Breast epithelium (tissue), 4 donors: ENCODE measurements around the gene STK31. TPM values are rescaled to one million over a fixed set of nuclear protein-coding genes. Genes with fewer than 3 reads are reported as not detected.
A peak's percentile ranks its signal among the peaks of the same experiment; 100 is the strongest.

Source experiments
- DNase-seq, 2 donors: peaks; one replicate each; pipeline ENCODE4 v3.0.0-alpha.2; 2019; ENCODE audit warnings: low spot score in 2 of 2
- H3K27ac ChIP-seq, 2 donors: fragments of 200-600 bp; sonication (generic) in 1 of 2; one replicate each; pipeline ENCODE4 v1.5.1; 2016 to 2019; ENCODE audit warnings: mild to moderate bottlenecking in 1 of 2
- H3K27me3 ChIP-seq, 2 donors: fragments of 200-600 bp; sonication (generic) in 1 of 2; one replicate each; pipeline versions ENCODE4 v1.5.1 to v1.6.0; 2017 to 2019; ENCODE audit warnings: control low read depth in 1 of 2, mild to moderate bottlenecking in 1 of 2
- H3K36me3 ChIP-seq: fragments of 200-600 bp; one replicate; pipeline ENCODE4 v1.5.1; 2019
- H3K4me1 ChIP-seq, 2 donors: fragments of 200-600 bp; sonication (generic); one replicate each; pipeline ENCODE4 v1.5.1; 2016 to 2019; ENCODE audit warnings: control low read depth in 1 of 2
- H3K4me3 ChIP-seq, 3 donors: fragments of 200-600 bp; sonication (generic); 1 replicate in 2 of 3; 2 replicates in 1 of 3; pipeline ENCODE4 v1.5.1; 2016 to 2019; ENCODE audit warnings: mild to moderate bottlenecking in 3 of 3, moderate library complexity in 2 of 3
- H3K9me3 ChIP-seq, 2 donors: fragments of 200-600 bp; sonication (generic) in 1 of 2; one replicate each; pipeline ENCODE4 v1.5.1; 2016 to 2019; ENCODE audit warnings: control low read depth in 1 of 2
- POLR2A ChIP-seq: fragments of 450-650 bp; IDR thresholded peaks from one replicate; pipeline ENCODE4 v1.6.1; 2016; ENCODE audit warnings: antibody characterized with exemption, mild to moderate bottlenecking, moderate library complexity
- POLR2AphosphoS5 ChIP-seq, 3 donors: sonication (generic); formaldehyde crosslinking; IDR thresholded peaks; one replicate each; pipeline ENCODE4 v1.6.1; 2017; ENCODE audit warnings: antibody characterized with exemption in 3 of 3
- intact Hi-C: fragments of 100-400 bp; cut with DNase I; formaldehyde crosslinking; loops from one replicate; pipeline ENCODE4 v1.15.1; 2023; ENCODE audit warnings: low total_unique reads
- total RNA-seq, 3 donors: library from RNA; depleted of rRNA; stranded (reverse); fragments of >200 nt; gene quantifications; one replicate each; pipeline ENCODE4 v1.1.0, GENCODE V29; 2016
- TF ChIP-seq, protein P1 (sequence below), 3 donors: fragments of 450-650 bp; IDR thresholded peaks; one replicate each; pipeline ENCODE4 v1.5.1; 2016 to 2017; ENCODE audit warnings: antibody characterized with exemption in 3 of 3, mild to moderate bottlenecking in 3 of 3, moderate library complexity in 3 of 3

The STK31 gene
- total RNA-seq, 3 donors from 2014 or later, result 0.64 to 1.3 (median 1.2) TPM

DNA sequence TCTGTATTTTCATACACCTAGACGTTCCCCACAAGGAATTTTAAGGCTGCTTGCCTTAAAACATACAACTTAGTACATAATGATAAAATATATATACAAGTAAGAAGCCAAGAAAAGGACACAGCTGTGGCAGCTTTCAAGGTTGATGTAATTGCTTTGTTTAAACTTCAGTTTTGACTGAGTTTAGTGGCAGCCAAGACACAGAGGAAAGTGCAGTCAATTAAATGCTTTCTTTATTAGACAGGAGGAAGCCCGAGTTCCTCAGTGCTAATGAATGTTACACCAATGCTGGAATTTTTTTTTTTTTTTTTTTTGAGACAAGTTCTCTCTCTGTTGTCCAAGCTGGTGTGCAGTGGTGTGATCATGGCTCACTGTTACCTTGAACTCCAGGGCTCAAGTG is 11.2 kb upstream of the STK31 start:
- H3K9me3 ChIP-seq, result no peaks in the 10 kb centered on the region
- DNase-seq, result no peak
- no peak overlapping the region for H3K27ac ChIP-seq
- intact Hi-C loops, result no loop called here
- H3K36me3 ChIP-seq, result no peaks in the 10 kb centered on the region
- no peaks in the 10 kb centered on the region for H3K4me1 ChIP-seq
- H3K27me3 ChIP-seq, result no peaks in the 10 kb centered on the region
- H3K4me3 ChIP-seq, result no peak overlapping the region
- TF ChIP-seq, protein P1, sequence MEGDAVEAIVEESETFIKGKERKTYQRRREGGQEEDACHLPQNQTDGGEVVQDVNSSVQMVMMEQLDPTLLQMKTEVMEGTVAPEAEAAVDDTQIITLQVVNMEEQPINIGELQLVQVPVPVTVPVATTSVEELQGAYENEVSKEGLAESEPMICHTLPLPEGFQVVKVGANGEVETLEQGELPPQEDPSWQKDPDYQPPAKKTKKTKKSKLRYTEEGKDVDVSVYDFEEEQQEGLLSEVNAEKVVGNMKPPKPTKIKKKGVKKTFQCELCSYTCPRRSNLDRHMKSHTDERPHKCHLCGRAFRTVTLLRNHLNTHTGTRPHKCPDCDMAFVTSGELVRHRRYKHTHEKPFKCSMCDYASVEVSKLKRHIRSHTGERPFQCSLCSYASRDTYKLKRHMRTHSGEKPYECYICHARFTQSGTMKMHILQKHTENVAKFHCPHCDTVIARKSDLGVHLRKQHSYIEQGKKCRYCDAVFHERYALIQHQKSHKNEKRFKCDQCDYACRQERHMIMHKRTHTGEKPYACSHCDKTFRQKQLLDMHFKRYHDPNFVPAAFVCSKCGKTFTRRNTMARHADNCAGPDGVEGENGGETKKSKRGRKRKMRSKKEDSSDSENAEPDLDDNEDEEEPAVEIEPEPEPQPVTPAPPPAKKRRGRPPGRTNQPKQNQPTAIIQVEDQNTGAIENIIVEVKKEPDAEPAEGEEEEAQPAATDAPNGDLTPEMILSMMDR (IDR thresholded peaks at IDR 0.05), result no peak
- TF ChIP-seq POLR2A (no peak), POLR2AphosphoS5 (IDR thresholded peaks at IDR 0.05) (no peak)

DNA sequence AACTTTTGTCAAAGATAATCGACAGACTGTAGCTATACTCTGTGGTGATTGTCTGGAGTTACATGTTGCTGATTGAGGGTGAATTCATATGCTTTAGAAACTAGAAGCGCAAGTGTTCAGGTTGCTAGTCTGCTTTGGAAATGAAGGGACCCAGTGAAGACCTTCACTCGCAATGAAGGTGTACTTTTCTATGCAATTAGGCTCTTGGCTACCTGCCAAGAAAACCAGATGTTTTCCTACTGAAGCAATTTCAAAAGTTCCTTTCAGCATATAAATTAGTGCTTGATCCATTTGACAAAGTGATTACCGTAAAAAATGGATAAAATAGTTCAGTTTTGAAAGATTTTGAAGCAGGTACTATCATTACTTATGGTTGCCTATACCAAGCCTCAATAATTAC is 10.0 kb upstream of the STK31 start:
- TF ChIP-seq POLR2A (no peak), POLR2AphosphoS5 (IDR thresholded peaks at IDR 0.05) (no peak)
- TF ChIP-seq, protein P1 (IDR thresholded peaks at IDR 0.05), result no peak
- no peaks in the 10 kb centered on the region for H3K4me1 ChIP-seq
- intact Hi-C loops, result no loop called here
- H3K27me3 ChIP-seq, result no peaks in the 10 kb centered on the region
- no peak for DNase-seq
- no peak overlapping the region for H3K4me3 ChIP-seq
- peaks cover 0 to under 1% of the 10 kb centered on the region in 2 donors for H3K9me3 ChIP-seq
- no peak overlapping the region for H3K27ac ChIP-seq
- no peaks in the 10 kb centered on the region for H3K36me3 ChIP-seq

DNA sequence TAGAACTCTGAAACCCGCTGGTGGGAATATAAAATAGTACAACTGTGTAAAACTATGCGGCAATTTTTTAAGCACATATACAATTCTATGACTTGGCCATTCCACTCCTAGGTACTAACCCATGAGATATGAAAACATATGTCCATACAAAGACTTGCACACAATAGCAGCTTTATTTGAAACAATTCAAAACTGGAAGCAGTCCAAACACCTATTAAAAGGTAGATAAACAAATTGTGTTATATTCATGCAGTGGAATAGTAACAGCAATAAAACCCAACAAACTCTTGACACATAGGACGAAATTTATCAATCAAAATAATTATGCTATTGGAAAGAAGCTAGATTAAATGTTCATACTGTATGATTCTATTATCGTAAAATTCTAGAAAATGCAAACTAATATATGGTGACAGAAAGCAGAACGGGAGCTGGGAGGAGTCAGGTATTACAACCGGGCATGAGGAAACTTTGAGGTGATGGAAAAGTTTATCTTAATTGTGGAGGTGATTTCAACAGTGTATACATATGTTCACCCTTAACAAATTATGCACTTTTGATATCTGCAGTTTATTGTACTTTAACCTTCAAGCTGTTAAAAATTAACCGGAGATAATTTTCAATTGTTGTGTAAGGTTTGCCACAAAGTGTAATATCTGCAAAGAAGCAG is 803 bp upstream of the STK31 start:
- no peaks in the 10 kb centered on the region for H3K36me3 ChIP-seq
- TF ChIP-seq POLR2AphosphoS5 (IDR thresholded peaks at IDR 0.05), result no peak
- TF ChIP-seq, protein P1 (IDR thresholded peaks at IDR 0.05), result no peak
- TF ChIP-seq POLR2A, result no peak
- no peaks in the 10 kb centered on the region for H3K4me1 ChIP-seq
- H3K27ac ChIP-seq, result no peak overlapping the region
- H3K4me3 ChIP-seq, result no peak overlapping the region
- intact Hi-C loops, result no loop called here
- H3K27me3 ChIP-seq, result no peaks in the 10 kb centered on the region
- H3K9me3 ChIP-seq, result peaks cover 0 to 13% of the 10 kb centered on the region in 2 donors
- DNase-seq, result no peak

DNA sequence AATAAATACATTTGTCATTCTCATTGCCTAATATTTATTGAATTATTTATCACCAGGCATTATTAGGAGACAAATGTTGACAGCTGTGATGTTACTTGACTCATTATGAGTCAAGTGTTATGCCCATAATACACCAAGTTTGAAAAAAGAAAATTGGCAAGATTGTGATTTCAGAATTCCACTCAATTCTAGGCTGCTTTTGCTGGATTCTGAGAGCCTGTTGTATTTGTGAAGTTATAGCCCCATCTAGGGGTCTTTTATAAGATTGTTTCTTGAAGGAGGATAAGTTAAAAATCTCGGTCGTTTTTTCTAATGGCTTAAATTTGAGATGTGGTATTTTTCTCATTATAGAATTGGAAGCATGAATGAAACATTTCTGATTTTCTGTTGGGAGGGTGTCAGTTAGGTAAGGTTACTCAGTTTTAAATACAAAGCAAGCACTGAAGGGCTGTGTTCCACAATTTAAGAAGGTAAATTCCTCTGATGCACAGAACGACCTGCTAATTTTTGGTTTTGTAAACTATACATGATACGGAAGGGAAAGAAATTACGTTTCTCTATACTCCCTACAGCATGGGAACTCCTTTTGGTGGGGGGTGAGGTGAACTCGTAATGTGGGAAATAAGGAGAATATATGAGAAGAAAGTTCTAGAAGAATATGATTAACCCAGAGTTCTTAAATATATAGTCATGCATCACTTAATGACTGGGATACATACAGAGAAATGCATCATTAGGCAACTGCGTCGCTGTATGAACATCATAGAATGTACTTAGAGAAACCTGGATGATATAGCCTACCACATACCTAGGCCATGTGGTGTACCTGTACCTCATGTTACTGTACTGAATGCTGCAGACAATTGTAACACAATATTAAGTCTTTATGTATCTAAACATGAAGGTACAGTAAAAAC is 2.6 kb downstream of the STK31 start:
- TF ChIP-seq, protein P1 (IDR thresholded peaks at IDR 0.05), result peak in 2 of 3 donors; percentile 55 to 65
- TF ChIP-seq POLR2A, result no peak
- Histone ChIP-seq H3K27ac (no peak overlapping the region), H3K27me3 (no peaks in the 10 kb centered on the region), H3K9me3 (no peaks in the 10 kb centered on the region), H3K4me3 (no peak overlapping the region), H3K36me3 (no peaks in the 10 kb centered on the region), H3K4me1 (no peaks in the 10 kb centered on the region)
- intact Hi-C loops, result loop anchor here (10.0 kb wide), 1 partner anchor 128 kb away; no protein-coding TSS in a partner anchor
- no peak for DNase-seq
